NCI-H1048 (cell line): ENCODE measurements around the gene MPV17.

Experiments
- DNase-seq: peaks from one replicate; lab custom pipeline; 2025; lab: John Stamatoyannopoulos, UW

MPV17 gene

DNA sequence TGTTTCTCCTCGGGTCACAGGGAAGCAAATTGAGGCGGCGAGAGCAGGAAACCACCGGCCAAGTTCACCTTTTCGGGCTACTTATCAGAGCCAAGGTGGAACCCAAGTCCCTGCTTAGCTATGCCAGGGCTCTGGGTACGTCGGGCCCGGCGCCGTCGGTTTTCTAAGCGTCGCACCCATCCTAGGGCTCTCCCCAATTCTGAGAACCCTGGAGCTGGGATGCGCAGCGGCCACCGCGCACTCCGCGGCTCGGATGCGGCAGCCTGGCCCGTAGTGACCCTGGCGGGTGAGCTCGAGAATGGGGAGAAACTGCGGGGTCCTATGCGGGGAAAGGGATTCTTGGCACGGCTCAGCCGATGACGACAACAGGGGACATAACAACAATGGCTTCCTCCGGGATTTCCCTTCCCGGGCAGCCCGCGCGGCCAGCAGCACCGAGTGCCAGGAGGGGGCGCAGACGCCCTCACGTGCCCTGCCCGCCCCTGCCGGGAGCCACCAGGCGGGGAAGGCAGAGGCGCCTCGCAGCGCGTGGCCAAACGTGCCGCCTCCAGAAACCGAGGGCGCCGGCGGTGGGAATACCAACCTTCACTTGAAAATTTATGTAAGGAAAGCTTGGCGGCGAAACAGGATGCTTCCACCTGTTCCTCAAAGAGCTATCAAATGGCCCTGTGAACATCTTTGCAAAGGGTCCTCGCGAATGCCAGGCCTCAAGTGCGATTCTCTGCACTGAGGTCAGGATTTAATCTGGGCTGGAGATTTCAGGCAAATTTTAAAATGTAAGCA, 58.0 kb downstream of the MPV17 start:
- DNase-seq = no peak

DNA sequence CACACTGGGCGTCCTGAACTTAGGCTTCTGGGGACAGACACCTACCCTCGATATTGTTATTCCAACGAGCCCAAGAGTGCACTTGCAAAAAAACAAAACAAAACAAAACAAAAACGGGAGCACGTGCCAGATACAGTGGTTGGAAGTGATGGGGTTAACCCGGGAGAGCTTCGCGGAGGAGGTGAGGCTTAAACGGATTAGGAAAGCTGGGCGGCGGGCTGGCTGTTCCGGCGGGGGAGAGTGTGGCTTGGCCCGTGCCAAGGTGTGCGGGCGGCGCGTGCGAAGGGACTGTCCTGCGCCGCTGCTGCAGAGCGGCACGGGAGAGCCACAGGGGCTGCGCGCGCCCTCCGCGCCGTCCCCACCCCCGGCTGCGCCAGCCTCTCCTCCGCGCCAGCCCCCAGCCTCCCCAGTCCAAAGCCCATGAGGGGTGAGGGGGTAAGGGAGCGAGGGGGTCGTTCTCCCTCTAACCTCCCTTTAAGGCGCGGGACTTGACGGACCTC, 58.6 kb downstream of the MPV17 start:
- DNase-seq = no peak

DNA sequence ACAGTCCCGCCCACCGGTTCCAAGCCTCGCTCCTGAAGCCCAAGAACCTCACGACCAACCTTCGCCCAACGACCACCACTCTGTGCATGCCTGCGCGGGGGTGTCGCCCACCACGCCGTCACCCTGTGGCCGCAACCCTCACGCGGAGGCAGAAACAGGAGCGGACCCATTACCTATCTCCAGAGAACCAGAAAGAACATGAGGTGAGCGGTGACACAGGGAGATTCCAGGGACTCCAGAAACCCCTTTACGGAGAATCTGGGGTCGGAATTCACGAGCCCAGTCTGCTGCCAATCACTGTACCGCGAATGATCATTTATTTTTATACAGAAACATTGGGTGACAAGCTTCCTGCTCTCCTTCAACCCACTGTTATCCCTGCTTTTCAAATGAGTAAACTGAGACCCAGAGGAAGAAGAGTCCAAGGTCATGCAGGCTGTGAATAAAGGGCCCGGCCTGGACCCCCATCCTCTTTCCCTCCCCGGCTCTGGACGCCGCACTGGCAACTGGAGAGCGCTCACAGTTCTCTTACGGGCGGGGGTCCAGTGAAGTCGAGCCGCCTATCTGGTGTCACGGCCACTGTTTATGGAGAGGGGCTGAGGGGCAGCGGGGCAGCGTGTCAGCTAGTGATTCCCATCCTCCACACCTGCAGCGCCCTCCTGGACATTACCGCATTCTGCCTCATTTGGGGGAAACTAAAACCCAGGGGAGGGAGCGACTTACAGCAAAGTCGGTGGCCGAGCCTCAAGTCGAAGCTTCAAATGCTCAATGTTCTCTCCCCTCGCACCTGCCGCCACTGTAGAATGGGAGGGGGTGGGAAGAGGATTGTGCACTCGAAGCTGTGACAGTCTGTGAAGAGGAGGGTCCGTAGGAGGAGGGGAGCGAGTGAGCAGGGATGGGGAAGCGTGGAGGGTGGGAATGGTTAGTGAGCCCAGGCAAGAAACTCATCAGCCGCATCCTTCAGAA, 59.3 kb downstream of the MPV17 start:
- DNase-seq = no peak

DNA sequence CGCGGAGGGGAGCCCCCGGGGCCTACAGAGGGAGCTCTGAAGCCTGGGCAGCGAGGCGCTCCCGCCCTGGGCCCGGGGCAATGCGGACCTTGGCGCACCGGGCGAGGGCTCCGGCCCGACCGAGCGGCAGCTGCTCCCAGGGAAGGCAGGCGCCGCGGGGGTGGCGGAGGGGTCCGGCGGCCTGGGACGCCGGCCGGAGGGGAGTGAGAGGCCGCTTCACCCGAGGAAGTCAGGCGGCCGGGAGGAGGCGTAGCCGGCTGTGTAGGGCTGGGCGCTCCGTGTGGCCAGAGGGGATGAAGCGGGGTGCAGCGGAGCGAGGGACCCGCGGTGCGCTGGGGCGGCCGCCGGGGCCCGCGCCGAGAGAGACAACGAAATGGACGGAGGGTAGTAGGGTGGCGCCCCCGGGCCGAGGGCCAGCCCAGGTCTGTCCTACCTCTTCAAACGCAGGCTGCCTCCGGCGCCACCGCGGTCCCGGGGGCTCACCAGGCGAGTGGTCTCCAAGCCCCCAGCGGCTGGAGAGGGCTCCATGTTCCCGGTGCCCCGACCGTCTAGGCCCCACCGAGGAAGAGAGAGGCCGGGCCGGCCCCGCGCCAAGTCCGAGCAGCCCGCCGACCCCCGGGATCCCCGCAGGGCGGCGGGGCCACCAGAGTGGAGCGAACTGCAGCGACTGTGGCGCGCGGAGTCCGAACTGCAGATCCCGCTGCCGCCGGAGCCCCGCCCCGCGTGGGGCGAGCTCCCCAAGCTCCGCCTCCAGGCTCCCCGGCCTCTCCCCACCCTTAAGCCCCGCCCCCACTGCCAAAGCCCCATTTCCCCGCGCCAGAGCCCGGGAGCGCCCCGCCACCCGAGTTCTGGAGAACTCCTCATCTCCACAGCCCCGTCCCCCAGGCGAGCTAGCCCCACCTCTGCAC, 60.3 kb downstream of the MPV17 start, which contains the start of gene SLC30A3:
SLC30A3 (minus strand) TSS at position 669 of the 908 bp plus-strand sequence; CDS start at position 528, 141 bp downstream.
- peak; percentile 25 for DNase-seq

DNA sequence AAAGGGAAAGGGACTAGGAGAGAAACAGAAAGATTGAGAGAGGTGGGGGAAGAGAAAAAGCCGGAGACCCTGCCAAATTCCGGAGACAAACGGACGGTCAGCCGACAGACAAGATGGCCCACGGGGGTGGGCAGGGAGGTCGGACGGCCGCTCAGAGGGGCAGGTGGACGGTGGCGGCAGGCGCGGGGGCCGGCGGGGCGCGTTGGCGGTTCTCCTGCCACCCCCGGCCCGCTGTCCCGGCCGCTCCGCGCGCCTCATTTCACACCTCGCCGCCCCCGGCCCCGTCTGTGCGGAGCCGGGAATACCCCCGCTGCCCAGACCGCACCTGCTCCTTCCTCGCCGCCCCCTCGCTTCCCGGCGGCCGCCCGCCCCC, 61.0 kb downstream of the MPV17 start:
- DNase-seq = no peak

DNA sequence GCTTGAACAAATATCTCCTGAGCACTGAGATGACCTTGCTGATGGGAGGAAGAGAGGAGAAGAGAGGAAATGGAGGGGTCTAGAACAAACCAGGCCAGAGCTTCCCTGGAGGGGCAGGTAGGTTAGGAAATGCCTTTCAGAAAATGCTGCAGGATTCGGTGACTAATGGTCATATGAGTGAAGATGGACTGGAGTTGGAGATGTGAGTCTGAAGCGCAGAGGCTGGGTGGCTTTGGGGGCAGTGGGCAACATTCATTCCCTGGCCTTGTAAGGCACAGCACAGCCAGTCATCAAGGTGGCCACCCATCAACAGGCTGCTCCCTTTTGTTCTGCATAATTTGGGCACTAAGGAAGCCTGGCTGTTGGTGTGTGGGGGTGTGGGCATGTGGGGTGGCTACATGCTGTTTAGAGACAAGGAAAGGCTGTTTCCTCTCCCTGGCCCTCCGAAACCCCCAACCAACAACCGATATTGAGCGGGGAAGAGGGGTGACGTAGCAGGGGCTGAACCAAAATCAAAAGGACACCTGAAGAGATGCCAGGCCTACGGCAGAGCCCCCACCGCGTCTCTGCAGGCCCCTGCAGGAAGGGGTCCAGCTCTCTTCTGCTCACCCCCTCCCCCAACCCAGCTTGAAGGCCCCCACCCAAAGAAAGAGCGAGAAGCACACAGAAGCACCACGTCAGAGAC, 61.5 kb downstream of the MPV17 start:
- no peak for DNase-seq
